Endothelial cell of umbilical vein (primary cell): ENCODE measurements around the gene LST1. TPM values are rescaled to one million over a fixed set of nuclear protein-coding genes. Genes with fewer than 3 reads are reported as not detected.

Experiments
- BruUV-seq: library from RNA; stranded (reverse); fragments of 400-500 nt; replicated peaks from 2 replicates; lab custom pipeline; 2021; lab: Mats Ljungman, UMichigan
- CTCF ChIA-PET: fragments of 300-600, 350-600 bp; sonication (Branson Sonifier 250); formaldehyde crosslinking; loops from one replicate; lab custom pipeline; 2021; ENCODE audit warnings: antibody characterized with exemption, inconsistent platforms; lab: Charles Lee
- POLR2A ChIA-PET: fragments of 300-600, 350-600 bp; sonication (Branson Sonifier 250); formaldehyde crosslinking; loops from one replicate; lab custom pipeline; 2021; ENCODE audit warnings: antibody characterized with exemption, inconsistent platforms; lab: Charles Lee
- DNase-seq: peaks from one replicate; pipeline ENCODE4 v3.0.0-alpha.2; 2011; ENCODE audit warnings: low read depth, low spot score
- FAIRE-seq: peaks from 2 replicates; lab custom pipeline; 2011; peaks lifted over from hg19 to GRCh38; lab: Jason Lieb, UNC
- H2AFZ ChIP-seq: 2 replicates; pipeline ENCODE4 v1.6.0; 2012; ENCODE audit warnings: low read depth, low read length, control low read depth, inconsistent platforms
- H3K27ac ChIP-seq: 2 replicates; pipeline ENCODE4 v1.5.1; 2011; ENCODE audit warnings: low read depth, mild to moderate bottlenecking, control low read depth, low read length, moderate library complexity; ENCODE audit not compliant: insufficient read depth
- H3K27me3 ChIP-seq, 2 experiments: 2 replicates each; pipeline versions ENCODE4 v1.6.0 to v1.6.1; 2011; ENCODE audit warnings: low read length in 2 of 2, mixed read lengths in 1 of 2; ENCODE audit not compliant: control insufficient read depth in 2 of 2, insufficient read depth in 2 of 2
- H3K36me3 ChIP-seq, 2 experiments: 2 replicates in 1 of 2; 3 replicates in 1 of 2; pipeline ENCODE4 v1.5.1; 2011; ENCODE audit warnings: low read length in 2 of 2, mild to moderate bottlenecking in 1 of 2, moderate library complexity in 1 of 2; ENCODE audit not compliant: control insufficient read depth in 2 of 2, insufficient read depth in 2 of 2; ENCODE audit errors: extremely low read depth in 1 of 2
- H3K4me1 ChIP-seq: 3 replicates; pipeline ENCODE4 v1.5.1; 2011; ENCODE audit warnings: mild to moderate bottlenecking, low read length; ENCODE audit not compliant: control insufficient read depth, insufficient read depth; ENCODE audit errors: extremely low read depth
- H3K4me2 ChIP-seq: 2 replicates; pipeline ENCODE4 v1.6.1; 2011; ENCODE audit warnings: low read length, control low read depth, mixed read lengths; ENCODE audit not compliant: insufficient read depth
- H3K4me3 ChIP-seq, 3 experiments: fragments of 200-600 bp in 1 of 3; sonication (generic), shearing (Covaris generic) in 1 of 3; replicated peaks in 1 of 3; 2 replicates each; pipeline ENCODE4 v1.5.1; 2011 to 2016; ENCODE audit warnings: control low read depth in 3 of 3, low read length in 3 of 3, mild to moderate bottlenecking in 2 of 3, inconsistent platforms in 1 of 3, low read depth in 1 of 3, moderate library complexity in 1 of 3; ENCODE audit not compliant: insufficient read depth in 1 of 3
- H3K79me2 ChIP-seq: 2 replicates; pipeline ENCODE4 v1.6.0; 2012; ENCODE audit warnings: low read length, inconsistent platforms; ENCODE audit not compliant: control insufficient read depth, insufficient read depth
- H3K9ac ChIP-seq: replicated peaks from 2 replicates; pipeline ENCODE3; 2011; ENCODE audit warnings: low read length, control low read depth; ENCODE audit not compliant: insufficient read depth; ENCODE audit errors: extremely low read depth
- H3K9me1 ChIP-seq: replicated peaks from 3 replicates; pipeline ENCODE4 v1.6.0; 2011; ENCODE audit warnings: mild to moderate bottlenecking, low read length; ENCODE audit not compliant: control insufficient read depth, insufficient read depth; ENCODE audit errors: extremely low read depth
- H3K9me3 ChIP-seq: replicated peaks from 2 replicates; pipeline ENCODE4 v1.5.1; 2012; ENCODE audit warnings: low read length, inconsistent platforms; ENCODE audit not compliant: control insufficient read depth, insufficient read depth
- H4K20me1 ChIP-seq: replicated peaks from 2 replicates; pipeline ENCODE3; 2011; ENCODE audit warnings: mild to moderate bottlenecking, low read length; ENCODE audit not compliant: control insufficient read depth, insufficient read depth; ENCODE audit errors: extremely low read depth
- CTCF ChIP-seq, 2 donors: IDR thresholded peaks; 1 replicate in 1 of 2; 2 replicates in 1 of 2; pipeline ENCODE4 v1.5.1; 2011; ENCODE audit warnings: low read length in 2 of 2, mild to moderate bottlenecking in 2 of 2, moderate library complexity in 2 of 2, control low read depth in 1 of 2, inconsistent platforms in 1 of 2, low read depth in 1 of 2; ENCODE audit not compliant: insufficient read depth in 1 of 2; ENCODE audit errors: extremely low read depth in 1 of 2
- EZH2 ChIP-seq: IDR thresholded peaks from 2 replicates; pipeline ENCODE4 v1.6.1; 2012; ENCODE audit warnings: borderline replicate concordance, low read depth, mild to moderate bottlenecking, moderate library complexity, low read length, inconsistent platforms; ENCODE audit not compliant: severe bottlenecking
- FOS ChIP-seq: IDR thresholded peaks from 2 replicates; pipeline ENCODE4 v1.6.1; 2011; ENCODE audit warnings: mild to moderate bottlenecking, low read length, moderate library complexity, borderline replicate concordance; ENCODE audit not compliant: insufficient read depth
- GATA2 ChIP-seq: IDR thresholded peaks from 2 replicates; pipeline ENCODE4 v1.7.0; 2011; ENCODE audit warnings: low read depth, mild to moderate bottlenecking, moderate library complexity, mixed read lengths, low read length; ENCODE audit not compliant: insufficient read length, insufficient read depth
- JUN ChIP-seq: IDR thresholded peaks from 2 replicates; pipeline ENCODE4 v1.6.1; 2011; ENCODE audit warnings: borderline replicate concordance, low read depth; ENCODE audit not compliant: insufficient read length, insufficient read depth
- MAX ChIP-seq: IDR thresholded peaks from 2 replicates; pipeline ENCODE4 v1.6.1; 2011; ENCODE audit not compliant: insufficient read depth, insufficient read length
- MYC ChIP-seq: IDR thresholded peaks from one replicate; pipeline ENCODE4 v1.6.1; 2011; ENCODE audit warnings: mild to moderate bottlenecking, low read depth, low read length
- POLR2A ChIP-seq: IDR thresholded peaks from 2 replicates; pipeline ENCODE4 v1.6.1; 2012; ENCODE audit warnings: low read depth, mild to moderate bottlenecking, control low read depth, low read length
- POLR2AphosphoS5 ChIP-seq: IDR thresholded peaks from 2 replicates; pipeline ENCODE4 v1.6.1; 2012; ENCODE audit warnings: low read depth, mild to moderate bottlenecking, control low read depth, low read length, moderate library complexity; ENCODE audit not compliant: insufficient read depth
- dilution Hi-C: fragments of 300-500 bp; cut with MboI; formaldehyde crosslinking; loops from one replicate; pipeline ENCODE4 v1.15.0; 2019; ENCODE audit warnings: low sequenced_read_pairs; ENCODE audit not compliant: extremely low pct_ligation_motif_present
- intact Hi-C: fragments of 100-400 bp; cut with micrococcal nuclease; formaldehyde crosslinking; loops from one replicate; pipeline ENCODE4 v1.10.0; 2022
- polyA plus RNA-seq, 4 experiments: library from polyadenylated mRNA; depleted of rRNA in 3 of 4; stranded (reverse) in 3 of 4; unstranded in 1 of 4; fragments of >200 nt; gene quantifications; 2 replicates each; pipeline versions ENCODE4 v1.2.1 to v1.2.3, GENCODE V29; 2011 to 2012; ENCODE audit warnings: missing spikeins in 1 of 4
- total RNA-seq: library from RNA; stranded (reverse); gene quantifications from 2 replicates; pipeline ENCODE4 v1.2.3, GENCODE V29; 2021

The LST1 gene
- total and polyA plus RNA-seq, 2 donors (not counting 3 experiments of a cell fraction or from before 2014, with no cell fraction given) = 1.00 to 1.8 TPM

- no peaks in the 10 kb centered on the region for H3K4me1 ChIP-seq
- dilution Hi-C loops = no loop called here
- no peak overlapping the region for H2AFZ ChIP-seq
- H3K4me3 ChIP-seq = no peak overlapping the region
- H3K9me1 ChIP-seq = no peaks in the 10 kb centered on the region
- H3K9ac ChIP-seq = no peak overlapping the region
- BruUV-seq = no TSS peak
- DNase-seq (no peak), FAIRE-seq (no peak)
- H4K20me1 ChIP-seq = no peaks in the 10 kb centered on the region
- H3K9me3 ChIP-seq = no peaks in the 10 kb centered on the region
- CTCF ChIA-PET = interaction anchor here (4.2 to 32.6 kb wide), 3 partner anchors 12 to 22 kb away, joined by 16 to 1517 read pairs (median 286); partner anchors contain the start of genes ATP6V1G2, DDX39B, LST1 and NCR3
- TF ChIP-seq MYC = no peak
- TF ChIP-seq FOS = no peak
- no peak for TF ChIP-seq CTCF (IDR thresholded peaks at IDR 0.05; ENCODE audit: extremely low read depth in 1 of 2, insufficient read depth in 1 of 2, low read depth in 1 of 2, low read length in 2 of 2)
- no peak for TF ChIP-seq POLR2A
- TF ChIP-seq MAX = no peak
- TF ChIP-seq JUN = no peak
- TF ChIP-seq POLR2AphosphoS5 = no peak
- no peak for TF ChIP-seq GATA2
- TF ChIP-seq EZH2 = no peak
- H3K27me3 ChIP-seq = no peaks in the 10 kb centered on the region
- no peaks in the 10 kb centered on the region for H3K36me3 ChIP-seq
- H3K79me2 ChIP-seq = no peaks in the 10 kb centered on the region
- H3K4me2 ChIP-seq = no peak overlapping the region
- no peak overlapping the region for H3K27ac ChIP-seq
- POLR2A ChIA-PET = no interaction called here
- intact Hi-C loops = no loop called here
These were observed 12.6 kb upstream of the LST1 start for GRCh38 chr6:31573239-31574105.
